ENCODE measurements around the gene ALDH3A1. TPM values are rescaled to one million over a fixed set of nuclear protein-coding genes. Genes with fewer than 3 reads are reported as not detected.

ALDH3A1 gene
- total and polyA plus RNA-seq, 10 of the 15 experiments (the other 5 are each of a cell fraction or from before 2014, with no cell fraction given) = 0.20 TPM; not detected in 9

DNA sequence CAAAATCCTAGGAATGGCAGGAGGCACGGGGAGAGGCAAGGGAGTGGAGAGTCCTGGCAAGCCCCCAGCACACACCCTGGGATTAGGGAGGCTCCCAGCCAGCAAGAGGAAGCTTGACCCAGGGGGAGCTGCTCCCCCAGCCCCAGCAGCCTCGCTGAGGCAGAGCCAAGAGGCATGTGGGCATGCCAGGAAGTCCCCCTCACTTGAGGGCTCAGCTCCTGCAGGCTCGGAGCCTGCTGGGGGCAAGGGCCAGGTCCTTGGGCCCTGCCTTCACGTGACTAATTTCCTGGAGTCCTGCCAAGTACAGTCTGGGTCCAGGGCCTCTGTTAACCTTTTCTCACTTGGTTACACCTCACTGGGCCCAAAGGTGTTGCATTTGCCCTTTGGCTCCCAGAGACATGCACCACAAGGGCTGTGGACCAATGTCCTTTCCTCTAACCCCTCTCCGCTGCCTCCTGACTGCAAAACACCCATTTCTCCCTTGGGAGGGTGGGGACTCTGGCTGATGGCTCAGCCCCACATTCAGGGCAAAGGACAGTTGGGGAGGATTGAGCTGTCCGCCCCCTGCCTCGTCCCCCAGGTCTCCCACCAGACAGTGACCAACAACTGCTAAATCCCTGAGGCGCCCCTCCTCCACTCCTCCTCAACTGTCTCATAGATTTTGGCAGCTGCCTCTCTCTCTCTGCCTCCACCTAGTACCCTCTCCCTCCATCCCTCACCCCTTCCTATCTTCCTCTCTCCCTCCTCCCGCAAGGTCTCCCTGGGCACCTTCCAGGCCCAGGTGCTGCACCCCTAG lies 27.3 kb downstream of the ALDH3A1 start:
- ChIA-PET SMC1A (ENCODE audit: uncharacterized antibody, unreplicated experiment) (no interaction called here), POLR2A (no interaction called here), CTCF (interaction anchor here (1.1 kb wide), 1 partner anchor 24 kb away, joined by 4 read pairs; no protein-coding TSS in a partner anchor), RAD21 (ENCODE audit: unreplicated experiment) (no interaction called here)
- H3K4me3 ChIP-seq = no peak overlapping the region
- H3K27me3 ChIP-seq (replicated peaks in 1 of 2; ENCODE audit: control insufficient read depth in 2 of 2, insufficient read depth in 2 of 2, low read length in 1 of 2) = peaks cover 2% of the 10 kb centered on the region in 2 experiments; a peak in 2 of 4 replicates
- in situ Hi-C loops (cut with MboI) = no loop called here
- no TSS peak for BruUV-seq (replicated peaks)
- ATAC-seq (peak; percentile 61), DNase-seq (ENCODE audit: low read depth, low spot score) (no peak), FAIRE-seq (no peak)
- H3K36me3 ChIP-seq (ENCODE audit: control insufficient read depth in 2 of 2, insufficient read depth in 2 of 2, low read length in 1 of 2) = no peaks in the 10 kb centered on the region
- H3K79me2 ChIP-seq (ENCODE audit: control insufficient read depth, insufficient read depth, low read length) = no peaks in the 10 kb centered on the region
- intact Hi-C loops (cut with micrococcal nuclease; ENCODE audit: unreplicated experiment) = no loop called here
- no peak overlapping the region for H3K9ac ChIP-seq (ENCODE audit: control insufficient read depth, insufficient read depth, low read length)
- WGBS (ENCODE audit: insufficient coverage, insufficient replicate concordance, low lambda C conversion rate, missing lambda C conversion rate) = 7% methylated on average over 9 of the region's 9 CpGs
- H3K4me2 ChIP-seq (ENCODE audit: control insufficient read depth, insufficient read depth) = no peak overlapping the region
- no peak overlapping the region for H2AFZ ChIP-seq (ENCODE audit: control insufficient read depth, low read depth, low read length)
- no peak overlapping the region for H3K27ac ChIP-seq (ENCODE audit: control insufficient read depth, insufficient read depth)
- H4K20me1 ChIP-seq (ENCODE audit: control insufficient read depth, insufficient read depth) = no peaks in the 10 kb centered on the region
- H3K4me1 ChIP-seq (ENCODE audit: control insufficient read depth, insufficient read depth, low read length) = no peaks in the 10 kb centered on the region
- TF ChIP-seq, protein P1, sequence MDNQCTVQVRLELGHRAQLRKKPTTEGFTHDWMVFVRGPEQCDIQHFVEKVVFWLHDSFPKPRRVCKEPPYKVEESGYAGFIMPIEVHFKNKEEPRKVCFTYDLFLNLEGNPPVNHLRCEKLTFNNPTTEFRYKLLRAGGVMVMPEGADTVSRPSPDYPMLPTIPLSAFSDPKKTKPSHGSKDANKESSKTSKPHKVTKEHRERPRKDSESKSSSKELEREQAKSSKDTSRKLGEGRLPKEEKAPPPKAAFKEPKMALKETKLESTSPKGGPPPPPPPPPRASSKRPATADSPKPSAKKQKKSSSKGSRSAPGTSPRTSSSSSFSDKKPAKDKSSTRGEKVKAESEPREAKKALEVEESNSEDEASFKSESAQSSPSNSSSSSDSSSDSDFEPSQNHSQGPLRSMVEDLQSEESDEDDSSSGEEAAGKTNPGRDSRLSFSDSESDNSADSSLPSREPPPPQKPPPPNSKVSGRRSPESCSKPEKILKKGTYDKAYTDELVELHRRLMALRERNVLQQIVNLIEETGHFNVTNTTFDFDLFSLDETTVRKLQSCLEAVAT (IDR thresholded peaks at IDR 0.05) = no peak
- TF ChIP-seq RUNX3 (IDR thresholded peaks at IDR 0.05; ENCODE audit: low read length) (no peak), IKZF1 (conservative IDR thresholded peaks at IDR 0.05) (peak; percentile 34; the same call in 1 of the 2 replicates), NR2F1 (conservative IDR thresholded peaks at IDR 0.05) (0 out of 2 replicates have a peak, but pooled peaks have one; percentile 34), RBBP5 (conservative IDR thresholded peaks at IDR 0.05) (no peak), CREB1 (IDR thresholded peaks at IDR 0.05; ENCODE audit: low read depth) (no peak), USF1 (IDR thresholded peaks at IDR 0.05; ENCODE audit: borderline replicate concordance, extremely low read length, insufficient read depth, low read depth, low read length) (peak; percentile 20), HDAC2 (IDR thresholded peaks at IDR 0.05) (no peak), BHLHE40 (IDR thresholded peaks at IDR 0.05; ENCODE audit: borderline replicate concordance in 1 of 2, low read depth in 2 of 2, low read length in 1 of 2) (peak in 1 of 2 experiments; percentile 50; a peak in 2 of 4 replicates), SMARCA5 (IDR thresholded peaks at IDR 0.05) (no peak), ASH2L (IDR thresholded peaks at IDR 0.05; ENCODE audit: borderline replicate concordance, low read depth) (no peak), ZBED1 (IDR thresholded peaks at IDR 0.05; ENCODE audit: borderline replicate concordance) (no peak)
- H3K9me3 ChIP-seq (replicated peaks; ENCODE audit: control insufficient read depth, insufficient read depth, low read length) = no peaks in the 10 kb centered on the region

Measured in GM12878 (cell line).